Body of pancreas (tissue), 4 donors: ENCODE data around the gene KIF17.

Source experiments
- POLR2A ChIP-seq, 3 donors: fragments of 450-650 bp; IDR thresholded peaks; one replicate each; pipeline ENCODE4 v1.6.1; 2016; ENCODE audit warnings: antibody characterized with exemption in 3 of 3, mild to moderate bottlenecking in 2 of 3
- TF ChIP-seq, protein P1 (sequence below), 7 experiments: fragments of 450-650 bp in 4 of 7; fragments of 200-600 bp in 3 of 7; sonication (generic) in 3 of 7; IDR thresholded peaks; one replicate each; pipeline ENCODE4 v1.5.1; 2016 to 2019; ENCODE audit warnings: antibody characterized with exemption in 7 of 7

DNA sequence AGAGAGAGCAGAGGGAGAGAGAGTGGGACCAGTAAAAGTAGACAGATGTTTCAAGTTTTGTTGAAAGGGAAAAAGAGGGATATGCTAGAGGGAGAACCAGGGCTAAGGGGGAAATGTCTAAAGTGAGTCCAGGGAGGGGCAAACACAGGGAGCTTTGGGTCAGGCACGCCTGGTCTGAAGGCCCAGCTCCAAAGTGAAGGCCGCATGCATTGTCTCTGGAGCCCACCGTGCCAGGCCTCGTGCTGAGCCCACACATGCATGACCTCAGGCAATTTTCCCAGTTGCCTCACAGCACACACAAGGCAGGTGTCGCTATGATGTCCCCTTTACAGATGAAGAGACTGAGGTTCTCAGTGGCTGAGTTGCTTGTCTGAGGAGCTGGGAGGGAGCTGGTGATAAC lies 16.0 kb downstream of the KIF17 start:
- TF ChIP-seq, protein P1, sequence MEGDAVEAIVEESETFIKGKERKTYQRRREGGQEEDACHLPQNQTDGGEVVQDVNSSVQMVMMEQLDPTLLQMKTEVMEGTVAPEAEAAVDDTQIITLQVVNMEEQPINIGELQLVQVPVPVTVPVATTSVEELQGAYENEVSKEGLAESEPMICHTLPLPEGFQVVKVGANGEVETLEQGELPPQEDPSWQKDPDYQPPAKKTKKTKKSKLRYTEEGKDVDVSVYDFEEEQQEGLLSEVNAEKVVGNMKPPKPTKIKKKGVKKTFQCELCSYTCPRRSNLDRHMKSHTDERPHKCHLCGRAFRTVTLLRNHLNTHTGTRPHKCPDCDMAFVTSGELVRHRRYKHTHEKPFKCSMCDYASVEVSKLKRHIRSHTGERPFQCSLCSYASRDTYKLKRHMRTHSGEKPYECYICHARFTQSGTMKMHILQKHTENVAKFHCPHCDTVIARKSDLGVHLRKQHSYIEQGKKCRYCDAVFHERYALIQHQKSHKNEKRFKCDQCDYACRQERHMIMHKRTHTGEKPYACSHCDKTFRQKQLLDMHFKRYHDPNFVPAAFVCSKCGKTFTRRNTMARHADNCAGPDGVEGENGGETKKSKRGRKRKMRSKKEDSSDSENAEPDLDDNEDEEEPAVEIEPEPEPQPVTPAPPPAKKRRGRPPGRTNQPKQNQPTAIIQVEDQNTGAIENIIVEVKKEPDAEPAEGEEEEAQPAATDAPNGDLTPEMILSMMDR (IDR thresholded peaks at IDR 0.05), result no peak
- TF ChIP-seq POLR2A (IDR thresholded peaks at IDR 0.05), result no peak
